Stimulated activated CD4-positive, alpha-beta T cell treated with anti-CD3 and anti-CD28 coated beads, Interleukin-12 subunit alpha, Interleukin-12 subunit beta, amount 100 ng/mL, for 24 hours (primary cell): Measurements from ENCODE around the gene STK17A.
"Not testable (repeated sequence)": the region's sequence is repeated elsewhere in the genome, so short reads cannot be mapped to it uniquely, and the experiment has no call there.

Experiments
- DNase-seq, 2 experiments: peaks; one replicate each; pipeline ENCODE4 v3.0.0-alpha.2; 2020; ENCODE audit warnings: low read depth in 2 of 2

The STK17A gene

DNA sequence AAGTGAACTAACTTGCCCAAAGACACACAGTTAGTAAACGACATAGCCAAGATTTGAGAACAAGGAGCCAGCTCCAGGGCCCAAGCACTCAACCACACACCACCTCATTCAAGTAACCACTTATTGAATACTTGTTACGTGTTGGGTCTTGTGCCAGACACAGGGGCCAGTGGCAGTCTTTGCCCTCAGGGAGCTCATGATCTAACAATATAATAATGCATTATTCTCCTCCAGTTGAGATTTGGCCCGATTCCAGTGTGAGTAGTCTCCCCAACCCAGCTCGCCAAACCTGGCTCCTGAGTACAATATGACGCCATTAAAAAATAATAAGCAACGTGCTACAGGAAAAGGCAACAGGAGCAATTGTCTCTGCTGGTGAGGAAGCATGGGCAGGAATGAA, 14.4 kb upstream of the STK17A start:
- no peak for DNase-seq

DNA sequence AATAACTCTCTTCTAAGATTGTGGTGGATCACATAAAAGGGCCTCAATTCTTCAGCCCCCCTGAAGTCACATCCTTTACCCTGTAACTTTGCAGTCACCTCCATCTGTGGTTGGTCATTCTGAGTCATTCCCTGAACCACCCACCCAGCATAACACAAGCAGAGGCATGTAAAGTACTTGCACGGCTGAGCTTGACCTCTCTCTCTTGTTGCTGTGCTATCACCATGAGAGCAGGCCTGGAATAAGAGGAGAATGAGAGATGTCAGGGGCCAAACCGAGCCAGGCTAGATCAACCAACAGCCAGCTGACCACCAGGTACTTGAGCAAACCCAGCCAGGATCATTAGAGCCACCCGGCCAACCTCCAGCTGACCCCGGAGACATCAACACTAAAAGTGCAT, 13.5 kb upstream of the STK17A start:
- DNase-seq = no peak

DNA sequence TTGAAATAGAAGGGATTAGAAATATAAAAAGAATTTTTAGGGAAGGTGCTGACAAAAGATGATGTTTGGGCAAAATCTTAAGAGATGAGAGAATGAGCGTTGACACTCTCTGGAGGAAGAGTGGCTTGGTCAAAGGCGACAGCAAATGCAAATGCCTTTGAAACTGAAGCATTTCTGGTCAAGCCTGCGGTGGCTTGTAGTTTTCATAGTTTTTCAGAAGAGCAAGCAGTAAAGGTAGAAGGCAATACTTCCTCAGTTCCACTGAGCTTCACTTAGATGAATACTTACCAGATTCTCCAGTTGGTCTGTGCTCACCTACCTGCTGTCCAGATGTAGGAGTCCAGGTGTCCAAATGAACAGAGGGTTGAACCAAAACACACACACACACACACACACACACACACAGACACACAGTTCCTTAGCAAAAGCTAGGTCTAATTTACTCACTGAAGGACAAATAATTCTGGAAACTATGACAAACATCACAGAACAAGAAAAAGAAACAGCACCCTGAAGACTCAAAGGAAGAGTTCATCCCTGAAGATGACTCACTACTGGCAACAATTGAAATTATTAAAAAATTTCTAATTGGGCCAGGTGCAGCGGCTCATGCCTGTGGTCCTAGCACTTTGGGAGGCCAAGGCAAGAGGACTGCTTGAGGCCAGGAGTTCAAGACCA, 12.1 kb upstream of the STK17A start:
- DNase-seq = no peak

DNA sequence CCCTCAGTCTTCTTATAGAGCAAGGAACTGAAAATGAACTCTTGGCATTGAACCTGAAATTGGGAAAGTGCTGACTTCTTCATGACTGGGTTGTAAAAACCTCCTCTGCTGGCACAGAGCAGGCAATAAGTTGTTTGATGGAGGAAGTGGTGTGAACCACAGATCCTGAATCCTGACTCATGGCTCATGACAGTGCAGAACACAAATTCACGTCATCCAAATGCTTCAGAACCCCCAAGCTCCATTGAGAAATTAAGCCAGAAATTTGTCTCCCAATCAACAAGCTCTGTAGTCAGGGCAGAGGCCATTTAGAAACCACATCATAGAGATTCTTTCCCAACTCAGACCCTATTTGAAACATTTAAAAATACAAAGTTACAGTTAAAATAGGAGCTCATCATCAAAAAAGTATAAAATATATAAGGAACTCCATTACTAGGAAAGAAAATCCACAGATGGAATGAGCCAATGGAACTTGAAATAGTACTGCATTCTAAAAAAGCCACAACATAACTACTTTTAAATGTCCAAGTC, 10.3 kb upstream of the STK17A start:
- DNase-seq = no peak

DNA sequence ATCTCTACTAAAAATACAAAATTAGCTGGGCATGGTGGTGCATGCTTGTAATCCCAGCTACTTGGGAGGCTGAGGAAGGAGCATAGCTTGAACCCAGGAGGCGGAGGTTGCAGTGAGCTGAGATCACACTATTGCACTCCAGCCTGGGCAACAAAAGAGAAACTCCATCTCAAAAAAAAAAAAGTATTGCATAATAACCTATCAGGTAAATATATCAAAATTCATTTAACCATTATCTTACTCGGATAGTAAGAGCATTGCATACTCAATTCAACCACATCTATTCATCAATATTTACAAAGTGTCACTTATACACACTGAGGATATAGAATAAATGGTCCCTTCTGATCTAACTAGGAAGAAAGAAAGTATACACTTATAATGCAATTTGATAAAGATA, 9.1 kb upstream of the STK17A start:
- DNase-seq = not testable (repeated sequence)

DNA sequence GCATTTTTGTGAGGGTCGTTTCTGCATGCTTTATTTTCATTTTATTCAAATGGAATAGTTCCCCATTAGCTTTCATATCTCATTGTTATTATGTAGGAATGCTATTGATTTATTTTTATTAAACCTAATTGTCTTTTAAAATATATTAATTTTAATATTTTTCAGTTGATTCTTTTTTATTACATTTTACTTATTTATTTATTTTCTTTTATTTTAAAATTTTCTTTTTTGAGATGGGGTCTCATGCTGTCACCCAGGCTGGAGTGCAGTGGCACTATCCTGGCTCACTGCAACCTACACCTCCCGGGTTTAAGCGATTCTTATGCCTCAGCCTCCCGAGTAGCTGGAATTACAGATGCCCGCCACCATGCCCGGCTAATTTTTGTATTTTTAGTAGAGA, 7.4 kb upstream of the STK17A start:
- no peak for DNase-seq

DNA sequence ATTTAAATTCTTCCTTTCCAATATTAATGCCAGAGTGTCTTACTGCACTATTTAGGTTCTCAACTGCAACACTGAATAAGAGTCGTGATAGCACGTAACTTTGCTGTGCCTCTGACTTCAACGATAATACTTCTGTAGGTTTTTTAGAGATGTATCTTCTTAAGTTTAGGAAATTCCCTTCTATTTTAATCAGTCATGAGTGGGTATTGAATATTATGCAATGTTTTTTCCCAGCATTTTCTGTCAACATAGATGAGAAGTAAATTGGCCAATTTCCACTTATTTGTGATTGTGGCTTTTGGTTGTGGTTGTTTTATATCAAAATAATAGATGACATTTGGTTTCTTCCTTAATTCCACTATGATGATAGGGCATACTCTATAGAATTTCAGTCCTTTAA, 6.7 kb upstream of the STK17A start:
- no peak for DNase-seq

DNA sequence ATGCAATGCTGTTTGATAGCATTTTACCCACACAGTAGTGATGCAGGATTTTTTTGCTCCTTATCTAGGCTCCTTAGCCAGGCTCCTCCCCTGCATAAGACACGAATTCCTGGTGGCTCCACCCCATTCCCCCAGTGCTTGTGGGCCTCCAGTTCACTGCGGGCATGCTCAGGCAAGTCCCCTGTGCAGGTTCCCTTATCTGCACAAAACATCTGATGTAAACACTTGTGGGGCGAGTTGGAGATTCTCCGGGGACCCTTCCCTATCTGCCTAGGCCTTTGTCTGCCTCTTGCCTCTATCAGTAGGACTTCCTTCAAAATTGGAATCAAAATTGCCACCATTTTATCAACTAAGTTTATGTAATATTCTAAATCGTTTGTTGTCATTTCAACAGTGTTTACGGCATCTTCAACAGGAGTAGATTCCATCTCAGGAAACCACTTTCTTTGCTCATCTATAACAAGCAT, 5.4 kb upstream of the STK17A start:
- DNase-seq = no peak

DNA sequence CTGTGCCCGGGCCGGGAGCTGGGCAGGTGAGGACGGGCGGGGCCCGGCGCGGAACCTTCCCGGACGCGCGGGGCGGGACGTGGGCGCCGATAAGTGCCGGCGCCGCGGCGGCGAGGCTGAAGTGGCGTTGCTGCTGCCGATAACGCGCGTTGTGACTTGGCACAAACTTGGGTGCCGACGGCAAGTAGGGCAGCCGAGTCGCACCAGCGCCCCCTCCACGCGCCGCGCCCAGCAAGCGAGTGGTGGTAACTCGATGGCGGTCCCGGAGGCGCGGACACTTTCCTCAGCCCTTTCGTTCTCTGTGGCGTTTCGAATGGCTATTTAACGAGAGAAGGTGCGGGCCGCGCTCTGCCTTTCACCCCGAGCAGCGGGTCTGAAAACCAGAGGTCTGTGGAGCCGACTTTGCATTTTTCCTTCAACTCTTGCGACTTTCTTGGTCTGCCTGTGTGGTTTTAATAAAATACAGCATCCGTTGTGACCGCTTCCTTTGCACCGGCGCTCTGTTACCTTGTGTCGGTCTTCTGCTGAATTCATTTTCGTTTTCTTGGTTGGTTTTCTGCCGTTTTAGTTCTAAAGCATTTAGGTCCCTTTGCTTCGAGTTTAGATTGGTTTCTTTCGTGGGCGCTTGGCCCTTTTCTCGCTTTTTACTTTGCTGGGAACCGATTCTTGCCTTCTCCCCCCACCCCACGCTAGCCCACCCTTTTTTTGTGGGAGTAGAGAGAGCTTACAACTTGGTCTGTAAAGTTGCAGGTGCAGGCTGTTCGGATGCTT, 701 bp downstream of the STK17A start:
- DNase-seq = peak; percentile 40 to 42

DNA sequence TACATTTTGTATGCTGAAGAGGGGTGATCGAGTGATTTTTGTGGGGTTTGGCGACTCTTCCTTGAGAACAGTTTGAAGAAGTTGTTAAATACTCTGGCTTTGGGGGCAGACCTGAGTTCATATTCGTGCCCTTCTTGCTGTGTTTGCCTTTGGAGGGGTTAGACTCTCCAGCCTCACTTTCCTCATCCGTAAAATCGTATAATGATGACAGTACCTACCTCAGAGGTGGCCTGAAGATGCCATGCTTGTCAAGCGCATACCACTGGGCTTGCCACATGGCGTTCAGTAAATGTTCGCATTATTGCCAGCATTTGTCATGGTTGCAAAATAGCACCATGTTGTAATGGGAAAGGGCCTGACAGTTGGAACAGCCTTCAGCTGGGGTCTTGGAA, 1.3 kb downstream of the STK17A start:
- DNase-seq = no peak

DNA sequence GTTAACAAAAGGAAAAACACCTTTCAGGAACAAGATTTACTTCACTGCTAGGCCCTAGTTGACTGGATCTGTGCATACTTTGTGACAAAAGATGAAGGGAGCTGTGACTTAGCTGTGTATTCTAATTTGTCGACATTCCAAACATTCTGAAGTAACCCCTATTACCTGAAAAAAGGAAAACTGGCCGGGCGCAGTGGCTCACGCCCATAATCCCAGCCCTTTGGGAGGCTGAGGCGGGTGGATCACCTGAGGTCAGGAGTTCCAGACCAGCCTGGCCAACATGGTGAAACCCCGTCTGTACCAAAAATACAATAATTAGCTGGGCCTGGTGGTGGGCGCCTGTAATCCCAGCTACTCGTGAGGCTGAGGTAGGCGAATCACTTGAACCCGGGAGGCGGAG, 1.8 kb downstream of the STK17A start:
- not testable (repeated sequence) for DNase-seq

DNA sequence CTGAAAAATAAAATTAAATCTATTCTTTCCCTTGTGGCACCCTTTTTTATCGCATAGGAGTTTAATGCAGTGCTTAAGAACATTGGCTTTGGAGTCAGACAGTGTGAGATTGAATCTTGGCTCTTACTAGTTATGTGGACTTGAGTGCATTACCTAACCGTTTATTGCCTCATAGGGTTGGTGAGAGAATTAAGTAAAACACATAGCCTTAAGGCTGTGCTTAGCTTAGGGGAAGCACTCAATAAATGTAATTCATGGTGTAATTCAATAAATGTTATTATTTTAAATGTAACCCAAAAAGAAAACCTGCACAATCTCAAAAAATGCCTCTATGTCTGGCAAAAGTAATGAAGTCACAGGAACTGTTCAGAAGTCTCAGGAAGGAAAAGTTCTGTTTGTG, 2.7 kb downstream of the STK17A start:
- DNase-seq = no peak

DNA sequence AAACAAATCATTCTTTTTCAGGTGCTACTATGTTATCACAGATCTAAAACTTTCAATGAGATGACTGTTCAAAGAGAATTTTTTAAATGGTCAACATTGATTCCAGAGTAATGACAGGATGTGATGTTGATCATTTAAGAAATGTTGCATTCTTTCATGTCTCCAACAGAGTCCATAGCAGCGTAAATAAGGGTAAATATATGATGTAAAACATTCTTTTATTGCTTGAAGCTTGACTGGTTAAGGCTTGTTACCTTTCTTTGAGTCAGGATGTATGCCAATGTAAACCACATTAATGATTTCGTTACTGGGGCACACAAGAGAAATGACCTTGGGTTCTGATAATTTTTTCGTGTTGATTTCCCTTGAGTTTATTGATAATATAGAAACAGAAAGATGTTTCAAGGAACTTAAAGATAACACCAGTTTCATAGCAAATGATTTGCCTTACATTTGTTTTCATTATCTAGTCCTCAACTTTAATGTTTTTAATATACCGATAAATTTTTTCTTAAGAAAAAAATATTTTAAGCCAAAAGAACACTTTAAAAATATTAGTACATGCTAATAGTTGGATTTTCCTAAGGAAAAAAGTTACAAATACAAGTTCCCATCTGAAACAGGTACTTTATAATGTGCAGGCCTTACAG, 3.5 kb downstream of the STK17A start:
- no peak for DNase-seq

DNA sequence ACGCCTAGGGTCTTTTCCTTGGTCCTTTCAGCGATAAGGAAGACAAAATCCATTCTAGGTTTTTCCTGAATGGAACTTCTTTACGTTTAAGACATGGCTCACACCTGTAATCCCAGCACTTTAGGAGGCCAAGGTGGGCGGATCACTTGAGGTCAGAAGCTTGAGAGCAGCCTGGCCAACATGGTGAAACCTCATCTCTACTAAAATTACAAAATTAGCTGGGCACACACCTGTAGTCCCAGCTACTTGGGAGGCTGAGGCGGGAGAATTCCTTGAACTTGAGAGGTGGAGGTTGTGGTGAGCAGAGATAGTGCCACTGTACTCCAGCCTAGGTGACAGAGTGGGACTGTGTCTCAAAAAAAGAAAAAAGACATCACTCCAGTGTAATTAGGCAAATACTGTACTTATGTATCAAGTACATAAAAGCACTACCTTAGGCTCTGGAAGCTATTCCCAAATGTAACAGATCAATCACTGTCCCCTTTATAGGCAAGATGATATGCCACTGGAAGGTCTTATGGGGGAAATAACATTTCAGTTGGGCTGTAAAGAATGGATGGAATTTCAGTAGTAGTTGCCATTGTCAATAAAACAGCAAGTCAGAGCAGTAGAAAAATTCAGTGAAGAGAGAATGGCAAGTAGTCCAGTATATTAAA, 5.7 kb downstream of the STK17A start:
- no peak for DNase-seq

DNA sequence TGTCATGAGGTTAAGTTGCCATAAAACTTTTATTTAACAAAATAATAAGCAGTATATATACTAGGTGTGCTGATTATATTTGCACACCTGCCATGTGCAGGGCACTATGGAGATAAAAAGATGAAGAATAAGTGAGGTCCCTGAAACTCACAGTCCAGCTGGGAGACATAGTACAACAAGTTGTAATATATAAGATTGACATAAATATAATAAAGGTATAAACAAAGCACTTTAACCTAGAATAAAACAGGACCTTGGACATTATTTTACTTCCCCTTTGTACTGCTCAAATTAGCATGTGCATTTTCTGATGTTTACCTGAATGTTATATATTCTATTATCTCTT, 6.2 kb downstream of the STK17A start:
- DNase-seq = no peak

DNA sequence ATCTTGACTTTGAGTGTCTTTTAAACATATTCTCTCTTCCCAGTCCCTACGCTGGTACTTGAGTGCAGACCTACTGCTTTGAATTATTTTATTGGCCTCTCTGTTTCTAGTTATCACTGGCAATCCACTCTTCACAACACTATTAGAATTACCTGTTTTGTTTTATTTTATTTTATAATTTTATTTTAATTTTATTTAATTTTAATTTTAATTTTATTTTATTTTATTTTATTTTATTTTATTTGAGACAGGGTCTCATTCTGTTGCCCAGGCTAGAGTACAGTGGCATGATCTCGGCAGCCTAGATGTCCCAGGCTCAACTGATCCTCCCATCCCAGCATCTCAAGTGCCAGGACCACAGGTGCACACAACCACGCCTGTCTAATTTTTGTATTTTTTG, 6.8 kb downstream of the STK17A start:
- DNase-seq = no peak

DNA sequence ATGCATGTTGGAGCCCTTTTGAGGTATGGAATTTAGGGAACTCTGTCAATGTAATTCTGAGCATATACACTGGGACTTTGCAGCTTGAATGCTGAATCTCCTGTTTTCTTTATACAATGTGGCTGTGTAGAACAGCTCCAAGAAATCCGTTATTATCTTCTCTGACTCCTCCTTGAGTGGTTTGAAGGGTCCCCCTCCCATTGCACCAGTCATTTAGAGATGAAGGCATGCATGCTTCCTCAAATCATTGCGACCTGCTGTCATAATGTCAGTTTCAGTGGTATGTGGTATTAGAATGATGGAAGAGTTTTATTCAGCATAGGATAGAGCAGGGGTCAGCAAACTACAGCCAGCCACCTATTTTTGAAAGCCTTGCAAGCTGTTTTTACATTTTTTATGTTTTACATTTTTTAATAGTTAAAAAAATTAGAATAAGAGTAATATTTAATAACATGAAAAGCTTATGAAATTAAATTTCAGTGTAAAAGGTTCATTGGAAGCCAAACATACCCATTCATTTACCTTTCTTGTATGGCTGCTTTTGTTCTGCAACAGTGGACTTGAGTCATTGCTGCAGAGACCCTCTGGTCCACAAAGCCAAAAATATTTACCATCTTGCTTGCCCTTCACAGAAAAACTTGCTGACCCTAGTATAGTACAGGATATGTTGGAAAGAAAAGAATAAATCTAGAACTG, 8.1 kb downstream of the STK17A start:
- DNase-seq = no peak

DNA sequence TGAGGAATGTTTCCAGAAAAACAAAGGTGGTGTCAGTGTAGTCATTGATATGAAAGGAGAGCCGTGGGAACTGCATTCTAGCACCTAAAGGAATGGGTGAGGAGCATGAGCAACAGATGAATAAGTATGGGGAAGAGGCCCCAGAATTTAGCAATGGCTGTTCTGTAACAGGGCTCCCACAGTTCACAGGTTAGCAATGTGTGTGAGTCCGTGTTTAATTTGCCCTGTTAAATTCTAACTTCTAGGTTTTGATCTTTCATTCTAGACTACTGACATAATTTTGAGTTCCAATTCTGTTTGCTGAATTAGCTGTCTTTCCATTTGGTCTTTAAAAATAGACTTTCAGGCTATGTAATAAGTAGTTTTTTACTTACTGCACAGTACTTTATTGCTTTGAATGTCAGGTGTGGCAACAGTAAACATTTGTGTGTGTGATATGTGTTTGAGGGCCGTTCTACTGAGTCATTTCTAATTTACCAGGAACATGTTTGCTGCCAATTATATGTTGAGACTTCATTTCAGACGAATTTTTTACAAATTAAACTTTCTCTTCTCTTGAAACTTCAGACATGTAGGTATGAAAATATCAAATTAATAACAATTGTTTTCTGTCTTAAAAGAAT, 8.8 kb downstream of the STK17A start:
- no peak for DNase-seq

DNA sequence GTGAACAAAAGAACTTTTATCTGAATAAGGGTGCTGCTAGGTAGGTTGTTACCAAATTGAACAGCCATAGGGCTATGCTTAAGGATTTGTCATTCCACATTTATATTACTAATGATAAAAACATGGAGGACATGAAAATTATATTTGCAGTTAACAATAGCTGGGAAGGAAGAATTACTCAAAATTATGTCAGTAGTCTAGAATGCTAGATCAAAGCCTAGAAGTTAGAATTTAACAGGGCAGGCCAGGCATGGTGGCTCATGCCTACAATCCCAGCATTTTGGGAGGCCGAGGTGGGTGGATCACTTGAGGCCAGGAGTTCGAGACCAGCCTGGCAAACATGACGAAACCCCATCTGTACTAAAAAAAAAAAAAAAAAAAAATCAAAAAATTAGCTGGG, 9.4 kb downstream of the STK17A start:
- no peak for DNase-seq

DNA sequence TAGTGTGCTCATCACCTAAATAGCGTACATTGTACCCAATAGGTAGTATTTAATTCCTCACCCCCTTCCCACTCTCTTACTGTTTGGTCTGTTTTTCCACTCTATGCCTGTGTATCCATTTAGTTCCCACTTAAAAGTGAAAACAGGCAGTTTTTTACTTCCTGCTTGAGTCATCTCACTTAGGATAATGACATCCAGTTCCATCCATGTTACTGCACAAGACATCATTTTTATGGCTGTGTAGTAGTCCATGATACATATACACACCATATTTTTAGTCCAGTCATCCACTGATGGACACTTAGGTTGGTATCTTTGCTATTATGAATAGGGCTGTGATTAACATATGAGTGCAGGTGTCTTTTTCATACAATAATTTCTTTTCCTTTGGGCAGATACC, 10.1 kb downstream of the STK17A start:
- DNase-seq = no peak

DNA sequence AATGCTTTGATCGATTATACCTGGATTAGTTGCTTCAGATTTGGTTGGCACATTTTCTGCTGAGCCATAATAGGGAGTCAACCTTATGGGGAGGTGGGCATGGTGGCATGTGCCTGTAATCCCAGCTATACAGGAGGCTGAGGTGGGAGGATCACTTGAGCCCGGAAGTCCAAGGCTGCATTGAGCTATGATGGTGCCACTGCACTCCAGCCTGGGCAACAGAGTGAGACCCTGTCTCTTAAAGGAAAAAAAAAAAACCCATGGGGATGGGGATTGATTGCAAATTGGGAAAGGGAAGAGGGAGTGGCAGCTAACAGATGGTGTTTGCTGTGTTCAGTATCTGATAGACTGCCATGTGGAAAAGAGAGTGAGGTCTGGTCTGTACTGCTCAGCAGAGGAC, 11.1 kb downstream of the STK17A start:
- DNase-seq = no peak
